GM12878 (cell line): ENCODE data around the gene FAHD2B.
"Not testable (repeated sequence)": the region's sequence is repeated elsewhere in the genome, so short reads cannot be mapped to it uniquely, and the experiment has no call there.

Source experiments
- CBX3 ChIP-seq: fragments of 200-600 bp; sonication (generic); IDR thresholded peaks from 2 replicates; pipeline ENCODE4 v1.6.1; 2016; ENCODE audit warnings: low read depth, borderline replicate concordance
- CHD1 ChIP-seq: IDR thresholded peaks from 2 replicates; pipeline ENCODE4 v1.6.1; 2012; ENCODE audit warnings: low read depth, low read length, improper control_type of control experiment
- CHD2 ChIP-seq: IDR thresholded peaks from 2 replicates; pipeline ENCODE4 v1.6.1; 2011; ENCODE audit warnings: low read depth, low read length, improper control_type of control experiment, borderline replicate concordance
- CTCF ChIP-seq, 3 experiments: IDR thresholded peaks in 2 of 3; conservative IDR thresholded peaks in 1 of 3; 2 replicates each; pipeline ENCODE4 v1.5.1; 2011; ENCODE audit warnings: low read depth in 3 of 3, low read length in 3 of 3, mild to moderate bottlenecking in 3 of 3, control low read depth in 2 of 3, moderate library complexity in 2 of 3, inconsistent platforms in 1 of 3, mixed read lengths in 1 of 3; ENCODE audit not compliant: control insufficient read depth in 2 of 3, insufficient read depth in 1 of 3; ENCODE audit errors: extremely low read depth in 1 of 3
- EZH2 ChIP-seq: IDR thresholded peaks from 2 replicates; pipeline ENCODE4 v1.6.1; 2012; ENCODE audit warnings: low read depth, mild to moderate bottlenecking, control low read depth, inconsistent platforms, low read length, borderline replicate concordance; ENCODE audit not compliant: control insufficient read depth
- HDAC6 ChIP-seq: fragments of 200-600 bp; sonication (generic); IDR thresholded peaks from one replicate; pipeline ENCODE4 v1.8.0; 2017; ENCODE audit warnings: antibody characterized with exemption; ENCODE audit not compliant: unreplicated experiment
- KDM1A ChIP-seq: fragments of 200-600 bp; sonication (generic); IDR thresholded peaks from 2 replicates; pipeline ENCODE4 v1.6.1; 2016; ENCODE audit warnings: borderline replicate concordance
- NFIC ChIP-seq: IDR thresholded peaks from 2 replicates; pipeline ENCODE4 v1.6.1; 2012; ENCODE audit warnings: low read depth, mild to moderate bottlenecking, inconsistent platforms, low read length, moderate library complexity
- POLR2A ChIP-seq: IDR thresholded peaks from 2 replicates; pipeline ENCODE4 v1.6.1; 2011; ENCODE audit warnings: low read depth, mild to moderate bottlenecking, low read length
- SUPT20H ChIP-seq: IDR thresholded peaks from 2 replicates; pipeline ENCODE4 v1.6.1; 2011; ENCODE audit warnings: low read depth, mild to moderate bottlenecking, low read length, moderate library complexity, borderline replicate concordance; ENCODE audit not compliant: control insufficient read depth
- TCF7 ChIP-seq: IDR thresholded peaks from 2 replicates; pipeline ENCODE4 v1.6.1; 2014; ENCODE audit warnings: antibody characterized with exemption, borderline replicate concordance

GRCh38 chr2:97144016-97144415 is 49.3 kb upstream of the FAHD2B start:
- TF ChIP-seq CTCF (IDR thresholded peaks at IDR 0.05 in 2 of 3, conservative IDR thresholded peaks at IDR 0.05 in 1 of 3; ENCODE audit: control insufficient read depth in 2 of 3, extremely low read depth in 1 of 3, insufficient read depth in 1 of 3, low read depth in 3 of 3, low read length in 3 of 3); CBX3; HDAC6; NFIC; SUPT20H; CHD2; CHD1; POLR2A; EZH2; KDM1A; TCF7: not testable (repeated sequence)
